HepG2 (cell line): ENCODE data around the gene SCN8A. TPM values are rescaled to one million over a fixed set of nuclear protein-coding genes. Genes with fewer than 3 reads are reported as not detected.
A peak's percentile ranks its signal among the peaks of the same experiment; 100 is the strongest.

Experiments
- ATAC-seq: fragments of 200-7000 bp; cut with Tn5 transposase; 3 replicates; pipeline ENCODE4 v1.9.1; 2020; ENCODE audit warnings: mild to moderate bottlenecking, moderate library complexity
- BruUV-seq: library from RNA; stranded (reverse); fragments of 400-500 nt; replicated peaks from 2 replicates; lab custom pipeline; 2021; lab: Mats Ljungman, UMichigan
- CTCF ChIA-PET: fragments of 300-600 bp; formaldehyde crosslinking; extraction: SDS; loops from one replicate; lab custom pipeline; 2021; ENCODE audit warnings: low total read pairs, inconsistent platforms, low intra/inter-chr PET ratio; lab: Yijun Ruan, JAX
- POLR2A ChIA-PET: fragments of 350-600 bp; sonication (Branson Sonifier 250); formaldehyde crosslinking; loops from one replicate; lab custom pipeline; 2020; ENCODE audit warnings: antibody characterized with exemption, inconsistent platforms; lab: Yijun Ruan, JAX
- DNase-seq: peaks from one replicate; pipeline ENCODE4 v3.0.0-alpha.2; 2015; ENCODE audit warnings: low spot score
- FAIRE-seq: peaks from 3 replicates; lab custom pipeline; 2011; peaks lifted over from hg19 to GRCh38; lab: Jason Lieb, UNC
- H2AFZ ChIP-seq: one replicate; pipeline ENCODE4 v1.6.1; 2011; ENCODE audit warnings: low read length, inconsistent platforms
- H3K27ac ChIP-seq: fragments of 300-600 bp; 3 replicates; pipeline ENCODE4 v1.8.0; 2011; ENCODE audit warnings: mixed run types, mild to moderate bottlenecking, mixed read lengths, low read length, inconsistent platforms; ENCODE audit not compliant: insufficient read depth; ENCODE audit errors: extremely low read length
- H3K27me3 ChIP-seq, 2 experiments: fragments of 200-600 bp in 1 of 2; 2 replicates in 1 of 2; 3 replicates in 1 of 2; pipeline versions ENCODE4 v1.6.0 to v1.8.0; 2011; ENCODE audit warnings: low read length in 2 of 2, mild to moderate bottlenecking in 2 of 2, moderate library complexity in 2 of 2, inconsistent platforms in 1 of 2; ENCODE audit not compliant: insufficient read depth in 2 of 2, control insufficient read depth in 1 of 2
- H3K36me3 ChIP-seq, 2 experiments: fragments of 200-600 bp in 1 of 2; replicated peaks in 1 of 2; 2 replicates in 1 of 2; 3 replicates in 1 of 2; pipeline versions ENCODE4 v1.5.1 to v1.8.0; 2011; ENCODE audit warnings: low read length in 2 of 2, inconsistent platforms in 1 of 2; ENCODE audit not compliant: insufficient read depth in 2 of 2, control insufficient read depth in 1 of 2
- H3K4me1 ChIP-seq: 2 replicates; pipeline ENCODE4 v1.5.1; 2012; ENCODE audit warnings: low read length, inconsistent platforms; ENCODE audit not compliant: insufficient read depth
- H3K4me2 ChIP-seq: 2 replicates; pipeline ENCODE4 v1.6.0; 2011; ENCODE audit warnings: low read depth, low read length, inconsistent platforms
- H3K4me3 ChIP-seq, 3 experiments: fragments of 200-600 bp in 1 of 3; sonication (generic), shearing (Covaris generic) in 1 of 3; replicated peaks in 1 of 3; 2 replicates each; pipeline ENCODE4 v1.5.1; 2011 to 2016; ENCODE audit warnings: low read length in 3 of 3, inconsistent platforms in 2 of 3, low read depth in 2 of 3, mild to moderate bottlenecking in 2 of 3, control low read depth in 1 of 3, mixed read lengths in 1 of 3; ENCODE audit not compliant: insufficient read depth in 1 of 3
- H3K79me2 ChIP-seq: one replicate; pipeline ENCODE4 v1.6.1; 2011; ENCODE audit warnings: low read length, inconsistent platforms; ENCODE audit not compliant: insufficient read depth
- H3K9ac ChIP-seq: 2 replicates; pipeline ENCODE4 v1.6.0; 2011; ENCODE audit warnings: mild to moderate bottlenecking, low read depth, low read length, inconsistent platforms; ENCODE audit not compliant: insufficient read depth
- H3K9me3 ChIP-seq: 2 replicates; pipeline ENCODE4 v1.5.1; 2012; ENCODE audit warnings: mild to moderate bottlenecking, low read length
- H4K20me1 ChIP-seq: 2 replicates; pipeline ENCODE4 v1.6.0; 2011; ENCODE audit warnings: inconsistent platforms, mild to moderate bottlenecking, low read length, moderate library complexity; ENCODE audit not compliant: insufficient read depth
- MAZ ChIP-seq, 2 experiments: sonication (generic) in 1 of 2; formaldehyde crosslinking in 1 of 2; IDR thresholded peaks; 2 replicates each; pipeline versions ENCODE4 v1.5.0 to v1.6.1; 2012 to 2020; ENCODE audit warnings: low read depth in 2 of 2, mild to moderate bottlenecking in 2 of 2, borderline replicate concordance in 1 of 2, improper control_type of control experiment in 1 of 2, low read length in 1 of 2, missing genetic modification reagents in 1 of 2, moderate library complexity in 1 of 2
- SOX5 ChIP-seq: IDR thresholded peaks from 2 replicates; pipeline ENCODE4 v1.6.1; 2016; ENCODE audit warnings: borderline replicate concordance
- TCF7 ChIP-seq: sonication (generic); IDR thresholded peaks from 2 replicates; pipeline ENCODE4 v1.6.1; 2016; ENCODE audit warnings: antibody characterized with exemption, low read depth
- ZBTB8A ChIP-seq: sonication (generic); formaldehyde crosslinking; IDR thresholded peaks from 2 replicates; pipeline ENCODE4 v1.4.0; 2020; ENCODE audit warnings: mild to moderate bottlenecking, low read depth, missing genetic modification reagents, borderline replicate concordance
- ZFX ChIP-seq: sonication (generic); formaldehyde crosslinking; IDR thresholded peaks from 2 replicates; pipeline ENCODE4 v1.4.0; 2020; ENCODE audit warnings: mild to moderate bottlenecking, low read depth, missing genetic modification reagents, moderate library complexity
- ZNF331 ChIP-seq: sonication (generic); formaldehyde crosslinking; IDR thresholded peaks from 2 replicates; pipeline ENCODE4 v1.4.0; 2020; ENCODE audit warnings: missing genetic modification reagents
- ZNF33A ChIP-seq: sonication (generic); formaldehyde crosslinking; IDR thresholded peaks from 2 replicates; pipeline ENCODE4 v1.5.1; 2020; ENCODE audit warnings: missing genetic modification reagents, mild to moderate bottlenecking, moderate library complexity, borderline replicate concordance
- WGBS: methylation state at CpG from one replicate; pipeline ENCODE4 v1.1.6; 2017; ENCODE audit warnings: low lambda C conversion rate; 5-methylcytosine and 5-hydroxymethylcytosine counted together
- in situ Hi-C: cut with HindIII; loops from 2 replicates; pipeline ENCODE4 v1.10.0; 2017; ENCODE audit warnings: low pct_unique_long_range_greater_than_20kb; ENCODE audit not compliant: extremely low pct_ligation_motif_present
- intact Hi-C: fragments of 100-400 bp; cut with micrococcal nuclease; formaldehyde crosslinking; loops from one replicate; pipeline ENCODE4 v1.10.0; 2022; ENCODE audit not compliant: unreplicated experiment
- polyA plus RNA-seq, 8 experiments: library from polyadenylated mRNA; depleted of rRNA in 3 of 8; stranded (reverse) in 7 of 8; unstranded in 1 of 8; fragments of >200 nt; fragmentation: Illumina TruSeq in 4 of 8; extraction: Trizol in 4 of 8; gene quantifications; 2 replicates each; pipeline versions ENCODE4 v1.2.1 to v1.2.3, GENCODE V29; 2011 to 2016; ENCODE audit warnings: low read depth in 4 of 8, missing spikeins in 1 of 8, mixed read lengths in 1 of 8; ENCODE audit not compliant: insufficient read depth in 1 of 8
- total RNA-seq, 5 experiments: library from RNA; depleted of rRNA; stranded (reverse); fragments of >200 nt; fragmentation: Illumina TruSeq; extraction: Trizol; gene quantifications; 2 replicates each; pipeline ENCODE4 v1.2.3, GENCODE V29; 2016; ENCODE audit warnings: low read depth in 1 of 5
- TF ChIP-seq, protein P1 (sequence below): sonication (generic); formaldehyde crosslinking; IDR thresholded peaks from 2 replicates; pipeline ENCODE4 v1.4.0; 2020; ENCODE audit warnings: missing genetic modification reagents; ENCODE audit errors: not compliant biosample characterization
- TF ChIP-seq, protein P2 (sequence below): sonication (generic); formaldehyde crosslinking; IDR thresholded peaks from 2 replicates; pipeline ENCODE4 v1.4.0; 2020; ENCODE audit warnings: missing genetic modification reagents
- TF ChIP-seq, protein P3 (sequence below): sonication (generic); formaldehyde crosslinking; IDR thresholded peaks from 2 replicates; pipeline ENCODE4 v1.4.0; 2020; ENCODE audit warnings: missing genetic modification reagents, borderline replicate concordance

SCN8A gene
- total and polyA plus RNA-seq, 2 of the 13 experiments (the other 11 are each of a cell fraction or from before 2014, with no cell fraction given): 0.57 to 1.4 TPM

GRCh38 chr12:51838036-51838435 lies 247.0 kb downstream of the SCN8A start (continued):
- TF ChIP-seq ZNF331 (CRISPR knock-in tag) (no peak), MAZ (IDR thresholded peaks at IDR 0.05; ENCODE audit: borderline replicate concordance, low read depth, low read length) (no peak), MAZ (CRISPR knock-in tag; IDR thresholded peaks at IDR 0.05; ENCODE audit: low read depth) (no peak), ZBTB8A (CRISPR knock-in tag) (no peak), ZNF33A (CRISPR knock-in tag) (no peak), ZFX (CRISPR knock-in tag) (no peak), SOX5 (CRISPR knock-in tag) (no peak)
- TF ChIP-seq, protein P1, sequence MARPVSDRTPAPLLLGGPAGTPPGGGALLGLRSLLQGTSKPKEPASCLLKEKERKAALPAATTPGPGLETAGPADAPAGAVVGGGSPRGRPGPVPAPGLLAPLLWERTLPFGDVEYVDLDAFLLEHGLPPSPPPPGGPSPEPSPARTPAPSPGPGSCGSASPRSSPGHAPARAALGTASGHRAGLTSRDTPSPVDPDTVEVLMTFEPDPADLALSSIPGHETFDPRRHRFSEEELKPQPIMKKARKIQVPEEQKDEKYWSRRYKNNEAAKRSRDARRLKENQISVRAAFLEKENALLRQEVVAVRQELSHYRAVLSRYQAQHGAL (CRISPR knock-in tag): no peak
- TF ChIP-seq, protein P2, sequence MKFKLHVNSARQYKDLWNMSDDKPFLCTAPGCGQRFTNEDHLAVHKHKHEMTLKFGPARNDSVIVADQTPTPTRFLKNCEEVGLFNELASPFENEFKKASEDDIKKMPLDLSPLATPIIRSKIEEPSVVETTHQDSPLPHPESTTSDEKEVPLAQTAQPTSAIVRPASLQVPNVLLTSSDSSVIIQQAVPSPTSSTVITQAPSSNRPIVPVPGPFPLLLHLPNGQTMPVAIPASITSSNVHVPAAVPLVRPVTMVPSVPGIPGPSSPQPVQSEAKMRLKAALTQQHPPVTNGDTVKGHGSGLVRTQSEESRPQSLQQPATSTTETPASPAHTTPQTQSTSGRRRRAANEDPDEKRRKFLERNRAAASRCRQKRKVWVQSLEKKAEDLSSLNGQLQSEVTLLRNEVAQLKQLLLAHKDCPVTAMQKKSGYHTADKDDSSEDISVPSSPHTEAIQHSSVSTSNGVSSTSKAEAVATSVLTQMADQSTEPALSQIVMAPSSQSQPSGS: no peak

- POLR2A ChIA-PET: interaction anchor here (1.3 kb wide), 1 partner anchor 25 kb away, joined by 4 read pairs; a partner anchor contains a TSS
- CTCF ChIA-PET: no interaction called here
- intact Hi-C loops: no loop called here
- TF ChIP-seq TCF7: no peak
- TF ChIP-seq, protein P3, sequence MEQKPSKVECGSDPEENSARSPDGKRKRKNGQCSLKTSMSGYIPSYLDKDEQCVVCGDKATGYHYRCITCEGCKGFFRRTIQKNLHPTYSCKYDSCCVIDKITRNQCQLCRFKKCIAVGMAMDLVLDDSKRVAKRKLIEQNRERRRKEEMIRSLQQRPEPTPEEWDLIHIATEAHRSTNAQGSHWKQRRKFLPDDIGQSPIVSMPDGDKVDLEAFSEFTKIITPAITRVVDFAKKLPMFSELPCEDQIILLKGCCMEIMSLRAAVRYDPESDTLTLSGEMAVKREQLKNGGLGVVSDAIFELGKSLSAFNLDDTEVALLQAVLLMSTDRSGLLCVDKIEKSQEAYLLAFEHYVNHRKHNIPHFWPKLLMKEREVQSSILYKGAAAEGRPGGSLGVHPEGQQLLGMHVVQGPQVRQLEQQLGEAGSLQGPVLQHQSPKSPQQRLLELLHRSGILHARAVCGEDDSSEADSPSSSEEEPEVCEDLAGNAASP (CRISPR knock-in tag): peak; percentile 48; the same call in 1 of the 2 replicates
- Histone ChIP-seq H3K9ac (no peak overlapping the region), H3K4me2 (no peak overlapping the region), H3K36me3 (no peaks in the 10 kb centered on the region), H3K9me3 (no peaks in the 10 kb centered on the region), H3K27ac (no peak overlapping the region), H3K79me2 (no peaks in the 10 kb centered on the region), H3K27me3 (no peaks in the 10 kb centered on the region), H3K4me3 (no peak overlapping the region), H3K4me1 (no peaks in the 10 kb centered on the region), H4K20me1 (no peaks in the 10 kb centered on the region), H2AFZ (no peak overlapping the region)
- ATAC-seq (no peak), FAIRE-seq (no peak), DNase-seq (no peak)
- in situ Hi-C loops: no loop called here
- no TSS peak for BruUV-seq
- 50% methylated on average over 1 of the region's 4 CpGs for WGBS
Observed at GRCh38 chr12:51838762-51839161, 247.7 kb downstream of the SCN8A start.
